Inflammatory macrophage treated with lipopolysaccharide for 1 hour (primary cell): ENCODE measurements around the gene CREB3L4.

Experiments
- DNase-seq, 2 donors: peaks; one replicate each; pipeline ENCODE4 v3.0.0-alpha.2; 2020 to 2022

CREB3L4 gene

DNA sequence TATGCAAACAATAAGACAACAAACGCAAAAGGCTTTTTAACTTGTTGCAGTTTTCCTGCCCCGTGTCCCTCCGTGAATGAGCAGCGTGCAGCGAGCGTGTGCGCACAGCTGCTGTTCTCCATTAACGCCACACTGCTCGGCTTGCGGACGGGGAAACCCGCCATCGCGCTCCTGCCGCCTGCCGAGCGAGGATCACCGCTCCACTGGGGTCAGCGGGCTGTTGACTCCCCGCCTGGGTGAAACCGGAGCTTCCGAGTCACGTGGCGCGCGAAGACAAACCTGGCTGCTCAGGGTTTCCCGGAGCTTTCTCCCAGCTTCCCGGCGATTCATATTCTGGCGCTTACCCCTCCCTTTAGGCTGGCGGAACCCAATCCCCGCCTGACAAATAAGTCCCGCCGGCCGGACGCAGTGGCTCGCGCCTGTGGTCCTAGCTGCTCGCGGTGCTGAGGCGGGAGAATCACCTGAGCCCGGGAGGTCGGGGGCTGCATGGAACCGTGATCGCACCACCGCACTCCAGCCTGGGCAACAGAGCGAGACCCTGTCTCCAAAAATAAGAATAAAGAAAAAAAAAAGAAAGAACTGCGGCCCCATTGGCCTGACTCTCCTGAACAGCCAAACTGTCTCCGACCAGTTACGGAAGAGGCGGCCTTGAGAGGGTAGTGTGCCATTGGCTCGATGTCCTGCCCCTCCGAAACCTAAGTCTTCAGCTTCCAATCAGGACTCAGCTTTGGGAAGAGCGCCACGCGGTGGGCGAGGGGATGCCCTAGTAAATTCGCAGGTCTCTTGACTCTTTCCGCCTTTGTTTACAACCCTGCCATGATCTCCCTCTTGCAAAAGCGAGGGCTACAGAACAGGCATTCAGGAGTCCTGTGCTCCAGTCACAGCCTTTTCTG is at the start of gene CREB3L4:
CREB3L4 (plus strand) TSS at position 796 of the 893 bp plus-strand sequence. CDS start 624 bp downstream, outside the sequence.
- DNase-seq: peak; percentile 94 to 95

DNA sequence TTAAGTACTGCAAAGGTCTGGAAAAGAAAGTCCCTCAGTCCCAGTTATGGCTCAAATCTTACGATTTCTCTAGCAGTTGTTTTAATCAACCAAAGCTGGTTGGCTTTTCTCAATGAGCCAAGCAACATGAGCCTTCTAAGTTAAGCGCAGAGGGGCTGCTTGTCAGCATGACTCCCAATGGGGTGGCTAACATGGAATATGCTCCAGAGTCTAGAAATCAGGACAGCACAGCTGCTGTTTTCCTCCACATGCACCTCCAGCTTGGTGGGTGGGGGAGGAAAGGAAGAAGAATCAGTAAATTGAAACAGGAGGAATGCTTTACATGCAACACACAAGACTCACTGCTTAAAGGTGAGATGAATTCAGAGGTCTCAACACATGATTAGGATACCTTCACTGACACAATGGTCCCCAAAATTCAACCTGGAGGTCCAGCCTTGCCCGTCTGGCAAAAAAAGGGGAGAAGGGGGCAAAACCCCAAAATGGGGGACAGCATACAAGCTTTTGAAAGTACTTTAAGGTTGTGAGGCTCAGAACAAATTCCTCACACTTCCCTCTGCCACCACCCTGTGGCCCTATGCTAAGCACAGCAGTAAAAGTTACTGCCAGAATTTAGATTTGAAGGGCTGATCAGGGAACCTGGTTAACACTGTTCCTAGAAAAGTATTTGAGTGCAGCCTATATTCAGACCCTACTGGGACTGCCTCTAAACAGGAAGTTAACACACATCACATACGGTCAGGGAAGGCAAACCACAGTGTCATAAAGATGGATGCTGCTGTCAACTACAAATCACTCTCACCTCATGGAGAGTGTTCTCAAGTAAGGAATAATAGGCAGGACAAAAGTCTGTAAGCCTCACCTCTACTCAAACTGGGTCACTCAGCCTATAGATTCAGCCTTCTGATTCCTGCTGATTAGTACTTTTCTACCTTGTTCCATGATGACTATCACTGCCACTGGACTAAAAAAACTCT is 47.5 kb upstream of the CREB3L4 start:
- DNase-seq: peak; percentile 11 to 36

- DNase-seq: no peak
Observed at GRCh38 chr1:153921080-153921802, 46.5 kb upstream of the CREB3L4 start.

DNA sequence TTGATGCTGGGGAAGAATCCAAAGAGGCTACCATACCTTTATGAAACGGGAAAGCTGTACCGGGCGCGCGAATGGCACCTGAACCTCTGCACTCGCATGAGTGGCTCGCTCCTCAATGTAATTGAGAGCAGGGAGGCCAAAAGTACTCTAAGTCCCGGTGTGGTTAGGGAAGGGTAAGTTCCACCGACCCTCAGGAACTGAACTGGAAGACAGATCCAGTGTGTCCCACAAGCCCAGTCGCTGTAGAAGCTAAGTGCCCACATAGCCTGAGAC is 46.0 kb upstream of the CREB3L4 start:
- DNase-seq: no peak

- DNase-seq: no peak
Observed at GRCh38 chr1:153922076-153922971, 45.4 kb upstream of the CREB3L4 start.

DNA sequence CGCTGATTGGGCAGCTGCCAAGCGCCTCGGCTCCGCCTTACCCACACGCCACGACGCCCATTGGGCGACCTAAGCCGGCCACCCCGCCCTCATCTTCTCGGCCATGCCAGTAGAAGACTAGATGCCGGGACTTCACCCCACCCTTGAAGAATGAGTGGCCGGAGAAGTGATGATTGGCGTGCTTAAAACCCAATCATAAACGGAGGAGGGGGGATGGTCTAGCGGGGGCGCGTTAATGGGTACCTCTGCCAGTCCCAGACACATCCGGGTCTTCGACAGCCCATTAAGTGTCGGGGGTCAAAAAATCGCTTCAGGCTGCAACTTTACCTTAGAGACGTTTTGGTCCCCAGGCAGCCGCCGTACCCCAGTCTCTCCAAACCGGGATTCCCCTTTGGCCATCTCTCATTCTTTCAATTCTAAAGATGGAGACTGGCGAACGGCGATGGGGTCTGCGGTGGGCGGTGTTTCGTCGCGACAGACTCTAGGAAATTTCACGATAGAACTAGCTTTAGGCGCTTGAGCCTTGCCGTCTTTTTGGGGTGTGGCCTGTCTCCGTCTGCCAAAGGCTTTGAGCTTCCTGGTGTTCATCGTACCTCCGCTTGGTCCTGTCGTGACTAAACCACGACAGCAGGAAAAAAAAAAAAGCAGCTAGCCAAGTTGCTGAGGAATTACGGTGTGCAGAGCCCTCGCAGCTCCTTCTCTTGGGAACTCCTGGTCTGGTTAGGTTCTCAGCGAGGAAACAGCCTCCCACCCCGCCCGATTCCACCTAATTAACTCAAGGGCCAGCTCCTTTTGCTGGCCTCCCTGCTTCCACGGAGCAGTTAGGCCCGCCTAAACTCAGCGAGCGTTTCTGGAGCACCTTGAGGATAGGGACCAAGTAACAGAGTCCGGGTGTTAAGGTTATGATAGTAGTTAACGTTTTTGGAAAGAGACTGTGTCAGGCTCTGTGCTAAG is 44.5 kb upstream of the CREB3L4 start, which contains the start of gene GATAD2B:
GATAD2B (minus strand) TSS at position 1 of the 954 bp plus-strand sequence. CDS start 94,625 bp downstream, outside the sequence.
- DNase-seq: peak; percentile 100

DNA sequence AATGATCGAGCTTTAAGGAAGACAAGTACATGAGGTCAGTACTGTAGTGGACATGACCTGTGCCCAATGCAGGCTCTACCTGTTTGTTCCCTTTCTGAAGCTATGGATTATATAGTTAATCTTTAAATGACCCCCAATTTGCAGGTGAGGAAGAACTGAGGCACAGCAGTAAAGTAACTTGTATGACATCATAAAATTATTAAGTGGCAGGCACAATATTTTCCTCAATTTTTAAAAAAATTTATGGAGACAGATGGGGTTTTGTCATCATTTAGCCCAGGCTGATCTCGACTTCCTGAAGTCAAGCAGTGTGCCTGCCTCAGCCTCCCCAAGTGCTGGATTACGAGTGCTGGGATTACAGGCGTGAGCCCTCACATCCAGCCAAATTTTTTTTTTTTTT is 41.3 kb upstream of the CREB3L4 start:
- no peak for DNase-seq

DNA sequence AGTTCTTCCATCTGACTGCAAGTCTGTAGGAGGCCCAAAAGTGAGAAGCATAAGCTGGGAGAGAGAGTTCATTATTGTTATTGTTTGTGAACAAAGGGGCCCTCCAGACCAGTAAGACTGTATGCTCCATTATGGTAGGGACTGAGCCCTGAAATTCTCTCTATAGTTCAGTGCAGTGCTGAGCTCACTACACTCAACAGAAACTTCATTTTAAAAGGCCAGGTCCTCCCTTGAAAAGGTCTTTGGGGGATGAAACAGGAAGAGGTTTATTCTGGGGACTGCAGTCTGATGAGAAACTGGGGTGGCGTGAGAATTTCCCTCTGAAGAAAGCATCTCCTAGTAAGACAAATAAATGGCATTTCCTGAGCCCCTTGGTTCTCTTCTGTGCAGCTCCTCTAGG is 39.5 kb upstream of the CREB3L4 start:
- no peak for DNase-seq

- DNase-seq: no peak
Observed at GRCh38 chr1:153928791-153929341, 38.8 kb upstream of the CREB3L4 start.

DNA sequence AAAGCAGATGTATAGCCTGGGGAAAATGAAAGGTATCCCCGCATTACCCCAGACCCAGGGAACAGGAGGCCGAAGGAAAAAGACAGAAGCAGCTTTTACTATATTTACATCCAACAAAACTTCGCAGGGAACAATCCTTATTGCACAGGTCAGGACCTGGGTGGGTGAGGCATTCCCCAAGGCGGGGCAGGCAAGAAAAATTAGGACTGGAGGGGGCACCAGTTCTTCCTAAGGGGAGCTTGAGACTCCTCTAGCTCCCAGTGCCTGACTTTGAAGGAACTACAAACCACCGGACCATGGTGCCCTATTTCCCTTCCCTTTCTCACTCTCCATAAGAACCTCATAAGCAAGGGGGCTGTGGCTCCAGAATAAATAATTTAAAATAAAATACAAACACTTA is 38.3 kb upstream of the CREB3L4 start:
- no peak for DNase-seq

DNA sequence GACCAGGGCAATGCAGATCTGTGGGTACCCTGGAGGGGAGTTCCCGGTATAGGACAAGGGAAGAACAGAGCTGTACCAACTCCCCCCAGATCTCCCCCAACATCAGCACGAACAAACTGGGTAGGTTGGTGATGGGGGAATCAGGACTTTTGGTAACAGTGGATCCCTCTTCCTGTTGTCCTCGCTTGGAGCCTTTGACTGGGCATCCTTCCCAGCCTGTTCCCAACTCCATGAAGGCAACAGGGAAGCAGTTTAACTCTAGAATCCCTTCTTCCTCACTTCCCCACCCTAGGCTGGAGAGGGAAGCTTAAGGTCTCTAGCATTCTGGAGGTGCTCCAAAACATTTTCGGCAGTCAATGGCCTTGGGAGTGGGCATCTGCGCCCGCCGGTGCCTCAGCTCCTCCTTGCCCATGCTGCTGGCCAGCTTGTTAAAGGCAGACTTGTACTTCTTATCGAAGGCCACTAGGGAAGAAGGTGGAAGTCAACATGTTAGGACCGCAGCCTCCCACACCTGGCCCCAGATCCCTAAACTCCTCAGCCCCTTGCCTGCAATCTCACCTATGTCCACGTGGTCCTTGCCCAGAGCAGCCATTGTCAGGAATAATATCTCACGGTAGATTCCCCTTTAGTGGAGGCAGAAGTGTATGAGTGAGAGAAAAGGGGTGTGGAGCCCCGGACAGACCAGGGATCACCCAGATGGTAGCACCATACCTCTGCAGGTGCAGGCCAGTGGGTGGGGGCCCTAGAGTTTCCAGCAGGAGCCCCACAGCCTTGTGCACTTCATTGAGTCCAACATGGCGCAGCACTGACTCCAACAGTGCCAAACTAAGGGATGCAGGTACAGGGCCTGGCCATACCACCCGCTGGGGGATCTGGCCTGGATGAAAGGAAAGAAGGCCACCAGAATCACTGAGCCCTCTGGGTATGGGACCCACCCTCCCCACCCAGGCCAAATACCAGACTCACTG is 37.4 kb upstream of the CREB3L4 start:
- DNase-seq: no peak

GRCh38 chr1:153932156-153933131 is 35.3 kb upstream of the CREB3L4 start:
- no peak for DNase-seq

- DNase-seq: no peak
Observed at GRCh38 chr1:153933430-153933829, 34.3 kb upstream of the CREB3L4 start.

- DNase-seq: no peak
Observed at GRCh38 chr1:153933955-153934354, 33.7 kb upstream of the CREB3L4 start.

DNA sequence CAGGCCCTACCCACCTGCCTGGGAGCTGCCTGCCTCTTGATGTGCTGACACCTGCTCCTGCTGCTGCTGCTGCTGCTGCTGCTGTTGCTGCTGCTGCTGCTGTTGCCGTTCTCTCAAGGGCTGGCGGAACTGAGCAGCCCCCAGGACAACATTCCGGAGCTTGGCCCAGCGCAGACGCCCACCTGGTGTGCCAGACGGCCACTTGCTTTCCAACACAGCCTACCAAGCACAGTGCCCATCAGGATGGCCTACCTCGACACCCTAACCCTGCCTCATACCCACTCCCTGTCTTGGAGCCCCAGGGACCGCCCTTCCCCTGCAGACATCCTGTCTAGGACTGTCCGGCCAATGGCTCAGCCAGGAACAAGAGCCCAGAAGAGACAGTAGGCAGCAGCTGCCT is 33.0 kb upstream of the CREB3L4 start:
- no peak for DNase-seq

GRCh38 chr1:153936011-153936802 is 31.5 kb upstream of the CREB3L4 start:
- no peak for DNase-seq

GRCh38 chr1:153937331-153937730 is 30.4 kb upstream of the CREB3L4 start:
- no peak for DNase-seq
